Lower leg skin (tissue), 4 donors: ENCODE results near the gene KYAT1. TPM values are rescaled to one million over a fixed set of nuclear protein-coding genes. Genes with fewer than 3 reads are reported as not detected.

Experiments
- DNase-seq, 2 donors: peaks; one replicate each; pipeline ENCODE4 v3.0.0-alpha.2; 2019; ENCODE audit warnings: low spot score in 2 of 2
- H3K4me3 ChIP-seq: fragments of 200-600 bp; sonication (generic); 2 replicates; pipeline ENCODE4 v1.5.1; 2017; ENCODE audit warnings: mild to moderate bottlenecking, low read depth; ENCODE audit not compliant: poor library complexity, severe bottlenecking
- CTCF ChIP-seq, 3 donors: fragments of 450-650 bp; IDR thresholded peaks; one replicate each; pipeline ENCODE4 v1.5.1; 2016; ENCODE audit warnings: antibody characterized with exemption in 3 of 3, mild to moderate bottlenecking in 3 of 3, moderate library complexity in 2 of 3
- POLR2A ChIP-seq, 2 donors: fragments of 450-650 bp; IDR thresholded peaks; one replicate each; pipeline ENCODE4 v1.6.1; 2016 to 2017; ENCODE audit warnings: antibody characterized with exemption in 2 of 2, mild to moderate bottlenecking in 1 of 2, moderate library complexity in 1 of 2
- WGBS, 2 donors: methylation state at CpG; one replicate each; pipeline ENCODE4 v1.1.5; 2018; 5-methylcytosine and 5-hydroxymethylcytosine counted together
- intact Hi-C: fragments of 100-400 bp; cut with DNase I; formaldehyde crosslinking; loops from one replicate; pipeline ENCODE4 v1.15.0; 2023; ENCODE audit warnings: low total_unique reads
- total RNA-seq, 4 donors: library from RNA; depleted of rRNA; stranded (reverse); fragments of >200 nt; gene quantifications; one replicate each; pipeline ENCODE4 v1.1.0, GENCODE V29; 2016

KYAT1 gene
- total RNA-seq, 4 donors from 2014 or later: 8.2 to 19.4 (median 10.9) TPM

DNA sequence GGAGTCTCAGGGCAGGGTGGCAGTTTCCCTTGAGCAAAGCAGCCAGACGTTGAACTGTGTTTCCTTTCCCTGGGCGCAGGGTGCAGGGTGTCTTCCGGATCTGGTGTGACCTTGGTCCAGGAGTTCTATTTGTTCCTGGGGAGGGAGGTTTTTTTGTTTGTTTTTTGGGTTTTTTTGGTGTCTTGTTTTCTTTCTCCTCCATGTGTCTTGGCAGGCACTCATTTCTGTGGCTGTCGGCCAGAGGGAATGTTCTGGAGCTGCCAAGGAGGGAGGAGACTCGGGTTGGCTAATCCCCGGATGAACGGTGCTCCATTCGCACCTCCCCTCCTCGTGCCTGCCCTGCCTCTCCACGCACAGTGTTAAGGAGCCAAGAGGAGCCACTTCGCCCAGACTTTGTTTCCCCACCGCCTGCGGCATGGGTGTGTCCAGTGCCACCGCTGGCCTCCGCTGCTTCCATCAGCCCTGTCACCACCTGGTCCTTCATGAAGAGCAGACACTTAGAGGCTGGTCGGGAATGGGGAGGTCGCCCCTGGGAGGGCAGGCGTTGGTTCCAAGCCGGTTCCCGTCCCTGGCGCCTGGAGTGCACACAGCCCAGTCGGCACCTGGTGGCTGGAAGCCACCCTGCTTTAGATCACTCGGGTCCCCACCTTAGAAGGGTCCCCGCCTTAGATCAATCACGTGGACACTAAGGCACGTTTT lies 35.5 kb upstream of the KYAT1 start:
- intact Hi-C loops: no loop called here
- DNase-seq: peak; percentile 84 to 96
- H3K4me3 ChIP-seq: no peak overlapping the region
- no peak for TF ChIP-seq CTCF (IDR thresholded peaks at IDR 0.05)
- TF ChIP-seq POLR2A (IDR thresholded peaks at IDR 0.05): no peak
- WGBS, 2 donors: 37 to 38% methylated on average over 26 of the region's 26 CpGs

- H3K4me3 ChIP-seq: no peak overlapping the region
- WGBS, 2 donors: 68 to 70% methylated on average over 11 of the region's 11 CpGs
- no peak for TF ChIP-seq CTCF (IDR thresholded peaks at IDR 0.05)
- TF ChIP-seq POLR2A (IDR thresholded peaks at IDR 0.05): no peak
- intact Hi-C loops: no loop called here
- DNase-seq: no peak
Measured at GRCh38 chr9:128916745-128917144, 35.0 kb upstream of the KYAT1 start.

DNA sequence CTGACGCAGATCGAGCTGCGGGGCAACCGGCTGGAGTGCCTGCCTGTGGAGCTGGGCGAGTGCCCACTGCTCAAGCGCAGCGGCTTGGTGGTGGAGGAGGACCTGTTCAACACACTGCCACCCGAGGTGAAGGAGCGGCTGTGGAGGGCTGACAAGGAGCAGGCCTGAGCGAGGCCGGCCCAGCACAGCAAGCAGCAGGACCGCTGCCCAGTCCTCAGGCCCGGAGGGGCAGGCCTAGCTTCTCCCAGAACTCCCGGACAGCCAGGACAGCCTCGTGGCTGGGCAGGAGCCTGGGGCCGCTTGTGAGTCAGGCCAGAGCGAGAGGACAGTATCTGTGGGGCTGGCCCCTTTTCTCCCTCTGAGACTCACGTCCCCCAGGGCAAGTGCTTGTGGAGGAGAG lies 34.5 kb upstream of the KYAT1 start:
- DNase-seq: peak in 1 of 2 donors; percentile 91

GRCh38 chr9:128913995-128914772 lies 32.4 kb upstream of the KYAT1 start:
- WGBS, 2 donors: 75 to 78% methylated on average over 23 of the region's 23 CpGs
- H3K4me3 ChIP-seq: no peak overlapping the region
- intact Hi-C loops: no loop called here
- no peak for TF ChIP-seq CTCF (IDR thresholded peaks at IDR 0.05)
- DNase-seq: no peak

More for the DNA sequence above, 34.5 kb upstream of the KYAT1 start:
- no peak for TF ChIP-seq POLR2A (IDR thresholded peaks at IDR 0.05)
- TF ChIP-seq CTCF (IDR thresholded peaks at IDR 0.05): no peak
- 45 to 66% methylated on average over 12 to 18 of the region's 18 CpGs for WGBS, 2 donors
- intact Hi-C loops: no loop called here
- H3K4me3 ChIP-seq: no peak overlapping the region

DNA sequence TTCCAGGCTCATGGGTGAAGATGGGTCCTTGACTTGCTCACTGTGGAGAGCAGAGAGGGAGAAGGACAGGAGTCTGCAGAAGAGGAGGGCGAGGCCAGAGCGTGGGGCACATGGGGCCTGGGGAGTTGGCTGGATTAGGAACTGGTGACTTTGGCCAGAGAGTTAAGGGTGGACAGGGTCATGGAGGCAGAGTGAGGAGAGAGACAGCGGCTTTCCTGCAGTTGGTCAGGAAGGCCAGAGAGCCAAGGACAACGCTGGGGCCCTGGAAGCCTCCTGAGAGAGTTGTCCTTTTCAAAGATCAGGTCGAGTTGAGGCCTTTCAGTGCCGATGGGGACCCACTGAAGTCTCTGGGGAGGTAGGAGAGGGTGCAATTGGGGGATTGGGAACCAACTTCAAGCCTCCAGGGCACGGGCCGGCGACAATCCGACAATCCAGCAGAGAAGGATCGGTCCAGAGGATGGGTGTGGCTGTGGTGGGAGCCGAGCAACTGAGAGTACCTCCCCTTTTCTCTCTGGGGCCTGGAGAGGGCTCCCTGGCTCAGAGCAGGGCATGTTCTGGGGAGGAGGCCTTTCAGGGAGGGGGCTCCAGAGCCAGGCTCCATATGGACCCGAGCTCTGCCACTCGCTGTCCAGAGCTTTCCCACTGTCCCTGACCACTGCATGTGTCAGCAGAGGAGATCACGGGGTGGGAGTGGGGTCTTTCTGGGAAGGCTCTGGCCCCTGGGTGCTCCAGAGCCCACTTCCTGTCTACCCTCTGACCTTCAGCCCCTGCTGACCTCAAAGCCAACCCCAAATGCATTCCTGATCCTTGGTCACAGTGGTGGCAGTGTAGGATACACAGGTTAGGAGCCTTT lies 31.5 kb upstream of the KYAT1 start:
- DNase-seq: no peak
- TF ChIP-seq CTCF (IDR thresholded peaks at IDR 0.05) (no peak), POLR2A (IDR thresholded peaks at IDR 0.05) (no peak)
- H3K4me3 ChIP-seq: no peak overlapping the region
- intact Hi-C loops: no loop called here
- WGBS, 2 donors: 52 to 63% methylated on average over 12 to 15 of the region's 15 CpGs
